ENCODE measurements around the gene BCAS4.
"Not testable (repeated sequence)": the region's sequence is repeated elsewhere in the genome, so short reads cannot be mapped to it uniquely, and the experiment has no call there.

The BCAS4 gene

GRCh38 chr20:50874758-50875665 lies 80.2 kb downstream of the BCAS4 start:
- Histone ChIP-seq H3K27me3 (ENCODE audit: control insufficient read depth in 2 of 2, insufficient read depth in 2 of 2, low read length in 2 of 2) (no peaks in the 10 kb centered on the region), H3K4me3 (ENCODE audit: low read length in 2 of 2) (no peak overlapping the region), H3K27ac (ENCODE audit: low read depth in 2 of 2, low read length in 2 of 2) (no peak overlapping the region), H3K36me3 (ENCODE audit: control insufficient read depth in 2 of 2, insufficient read depth in 2 of 2, low read length in 2 of 2) (peaks cover 0 to 2% of the 10 kb centered on the region in 2 donors), H3K9ac (ENCODE audit: low read depth in 1 of 2, low read length in 2 of 2) (no peak overlapping the region), H3K4me1 (ENCODE audit: control insufficient read depth in 2 of 2, insufficient read depth in 2 of 2, low read length in 2 of 2) (no peaks in the 10 kb centered on the region), H3K9me3 (ENCODE audit: control insufficient read depth in 2 of 2, low read length in 2 of 2) (no peaks in the 10 kb centered on the region)

DNA sequence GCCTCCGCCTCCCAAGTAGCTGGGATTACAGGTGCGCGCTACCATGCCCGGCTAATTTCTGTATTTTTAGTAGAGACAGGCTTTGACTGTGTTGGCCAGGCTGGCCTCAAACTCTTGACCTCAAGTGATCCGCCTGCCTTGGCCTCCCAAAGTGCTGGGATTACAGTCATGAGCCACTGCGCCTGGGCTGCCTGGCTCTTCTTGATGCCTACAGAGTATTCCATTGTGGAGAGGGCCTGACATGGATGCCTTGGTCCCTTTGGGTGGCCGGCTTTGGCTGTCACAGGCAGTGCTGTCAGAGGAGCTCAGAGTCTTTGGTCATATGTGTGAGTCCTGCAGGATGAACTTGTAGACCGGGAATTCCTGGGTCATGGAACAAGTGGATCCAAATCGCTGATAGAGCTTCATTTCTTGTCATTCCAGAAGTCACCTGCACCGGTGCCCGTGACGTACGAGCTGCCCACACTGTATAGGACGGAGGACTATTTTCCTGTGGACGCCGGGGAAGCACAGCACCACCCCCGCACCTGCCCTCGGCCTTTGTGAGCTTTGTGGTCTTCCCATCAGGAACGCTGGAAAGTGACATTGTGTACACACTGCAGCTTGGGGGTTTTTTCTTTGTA lies 81.3 kb downstream of the BCAS4 start:
- Histone ChIP-seq H3K4me3 (ENCODE audit: low read length in 2 of 2) (no peak overlapping the region), H3K9me3 (ENCODE audit: control insufficient read depth in 2 of 2, low read length in 2 of 2) (no peaks in the 10 kb centered on the region), H3K4me1 (ENCODE audit: control insufficient read depth in 2 of 2, insufficient read depth in 2 of 2, low read length in 2 of 2) (no peaks in the 10 kb centered on the region), H3K9ac (ENCODE audit: low read depth in 1 of 2, low read length in 2 of 2) (no peak overlapping the region), H3K27ac (ENCODE audit: low read depth in 2 of 2, low read length in 2 of 2) (no peak overlapping the region), H3K36me3 (ENCODE audit: control insufficient read depth in 2 of 2, insufficient read depth in 2 of 2, low read length in 2 of 2) (peaks cover 0 to 2% of the 10 kb centered on the region in 2 donors), H3K27me3 (ENCODE audit: control insufficient read depth in 2 of 2, insufficient read depth in 2 of 2, low read length in 2 of 2) (no peaks in the 10 kb centered on the region)

DNA sequence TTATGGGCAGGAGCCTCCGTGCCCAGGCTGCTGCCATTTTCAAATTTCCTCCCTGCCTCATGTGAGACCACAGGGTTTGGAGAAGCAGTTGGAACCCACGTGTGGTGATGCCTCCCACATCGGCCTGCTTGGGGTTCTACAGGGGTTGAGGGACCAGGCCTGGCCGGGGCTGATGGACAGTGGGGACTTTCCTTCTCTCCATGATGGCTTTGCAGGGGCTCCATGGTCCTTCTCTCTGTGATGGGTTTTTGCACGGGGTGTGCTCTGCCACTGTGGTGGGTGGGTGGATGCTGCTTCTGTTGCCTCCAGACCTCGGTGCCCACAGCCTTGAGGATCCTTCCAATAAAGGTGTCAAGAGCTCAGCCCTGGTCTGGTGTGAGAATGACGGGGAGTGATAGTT lies 82.0 kb downstream of the BCAS4 start:
- Histone ChIP-seq H3K9me3 (ENCODE audit: control insufficient read depth in 2 of 2, low read length in 2 of 2) (no peaks in the 10 kb centered on the region), H3K4me3 (ENCODE audit: low read length in 2 of 2) (no peak overlapping the region), H3K27me3 (ENCODE audit: control insufficient read depth in 2 of 2, insufficient read depth in 2 of 2, low read length in 2 of 2) (no peaks in the 10 kb centered on the region), H3K27ac (ENCODE audit: low read depth in 2 of 2, low read length in 2 of 2) (no peak overlapping the region), H3K36me3 (ENCODE audit: control insufficient read depth in 2 of 2, insufficient read depth in 2 of 2, low read length in 2 of 2) (peaks cover 0 to 2% of the 10 kb centered on the region in 2 donors), H3K4me1 (ENCODE audit: control insufficient read depth in 2 of 2, insufficient read depth in 2 of 2, low read length in 2 of 2) (no peaks in the 10 kb centered on the region), H3K9ac (ENCODE audit: low read depth in 1 of 2, low read length in 2 of 2) (no peak overlapping the region)

- Histone ChIP-seq H3K27me3 (ENCODE audit: control insufficient read depth in 2 of 2, insufficient read depth in 2 of 2, low read length in 2 of 2) (no peaks in the 10 kb centered on the region), H3K27ac (ENCODE audit: low read depth in 2 of 2, low read length in 2 of 2) (no peak overlapping the region), H3K4me3 (ENCODE audit: low read length in 2 of 2) (no peak overlapping the region), H3K9me3 (ENCODE audit: control insufficient read depth in 2 of 2, low read length in 2 of 2) (no peaks in the 10 kb centered on the region), H3K36me3 (ENCODE audit: control insufficient read depth in 2 of 2, insufficient read depth in 2 of 2, low read length in 2 of 2) (peaks cover 0 to 2% of the 10 kb centered on the region in 2 donors), H3K4me1 (ENCODE audit: control insufficient read depth in 2 of 2, insufficient read depth in 2 of 2, low read length in 2 of 2) (no peaks in the 10 kb centered on the region), H3K9ac (ENCODE audit: low read depth in 1 of 2, low read length in 2 of 2) (no peak overlapping the region)
These were observed 82.4 kb downstream of the BCAS4 start for GRCh38 chr20:50877232-50877743.

GRCh38 chr20:50879649-50880550 lies 85.0 kb downstream of the BCAS4 start:
- Histone ChIP-seq H3K36me3 (ENCODE audit: control insufficient read depth in 2 of 2, insufficient read depth in 2 of 2, low read length in 2 of 2) (peaks cover 0 to 2% of the 10 kb centered on the region in 2 donors), H3K27ac (ENCODE audit: low read depth in 2 of 2, low read length in 2 of 2) (no peak overlapping the region)

DNA sequence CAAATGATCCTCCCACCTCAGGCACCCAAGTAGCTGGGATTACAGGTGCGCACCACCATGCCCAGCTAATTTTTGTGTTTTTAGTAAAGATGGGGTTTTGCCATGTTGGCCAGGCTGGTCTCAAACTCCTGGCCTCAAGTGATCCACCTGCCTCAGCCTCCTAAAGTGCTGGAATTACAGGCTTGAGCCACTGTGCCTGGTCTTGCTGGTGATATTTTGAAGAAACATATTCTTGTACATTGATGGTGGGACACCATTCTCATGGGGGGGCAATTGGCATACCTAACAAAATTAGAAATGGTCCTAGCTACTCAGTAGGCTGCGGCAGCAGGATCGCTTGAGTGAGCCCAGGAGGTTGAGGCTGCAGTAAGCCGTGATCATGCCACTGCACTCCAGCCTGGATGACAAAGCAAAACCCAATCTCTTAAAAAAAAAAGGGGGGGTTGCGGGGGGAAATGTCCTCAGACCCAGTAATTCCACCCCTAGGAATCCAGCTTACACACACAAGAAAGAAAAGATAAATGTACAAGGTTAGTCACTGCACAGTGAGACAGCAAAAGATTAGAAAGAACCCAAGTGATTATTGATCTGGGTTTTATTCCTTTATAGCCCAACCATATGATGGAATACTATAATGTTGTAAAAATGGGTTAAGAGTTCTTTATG lies 87.0 kb downstream of the BCAS4 start:
- H3K4me3 ChIP-seq (ENCODE audit: low read length in 2 of 2); H3K36me3 ChIP-seq (ENCODE audit: control insufficient read depth in 2 of 2, insufficient read depth in 2 of 2, low read length in 2 of 2); H3K27ac ChIP-seq (ENCODE audit: low read depth in 2 of 2, low read length in 2 of 2); H3K9ac ChIP-seq (ENCODE audit: low read depth in 1 of 2, low read length in 2 of 2); H3K9me3 ChIP-seq (ENCODE audit: control insufficient read depth in 2 of 2, low read length in 2 of 2); H3K4me1 ChIP-seq (ENCODE audit: control insufficient read depth in 2 of 2, insufficient read depth in 2 of 2, low read length in 2 of 2); H3K27me3 ChIP-seq (ENCODE audit: control insufficient read depth in 2 of 2, insufficient read depth in 2 of 2, low read length in 2 of 2): not testable (repeated sequence)

More at GRCh38 chr20:50879649-50880550, 85.0 kb downstream of the BCAS4 start:
- H3K4me3 ChIP-seq (ENCODE audit: low read length in 2 of 2): no peak overlapping the region
- no peaks in the 10 kb centered on the region for H3K9me3 ChIP-seq (ENCODE audit: control insufficient read depth in 2 of 2, low read length in 2 of 2)
- H3K4me1 ChIP-seq (ENCODE audit: control insufficient read depth in 2 of 2, insufficient read depth in 2 of 2, low read length in 2 of 2): no peaks in the 10 kb centered on the region
- no peaks in the 10 kb centered on the region for H3K27me3 ChIP-seq (ENCODE audit: control insufficient read depth in 2 of 2, insufficient read depth in 2 of 2, low read length in 2 of 2)
- no peak overlapping the region for H3K9ac ChIP-seq (ENCODE audit: low read depth in 1 of 2, low read length in 2 of 2)

DNA sequence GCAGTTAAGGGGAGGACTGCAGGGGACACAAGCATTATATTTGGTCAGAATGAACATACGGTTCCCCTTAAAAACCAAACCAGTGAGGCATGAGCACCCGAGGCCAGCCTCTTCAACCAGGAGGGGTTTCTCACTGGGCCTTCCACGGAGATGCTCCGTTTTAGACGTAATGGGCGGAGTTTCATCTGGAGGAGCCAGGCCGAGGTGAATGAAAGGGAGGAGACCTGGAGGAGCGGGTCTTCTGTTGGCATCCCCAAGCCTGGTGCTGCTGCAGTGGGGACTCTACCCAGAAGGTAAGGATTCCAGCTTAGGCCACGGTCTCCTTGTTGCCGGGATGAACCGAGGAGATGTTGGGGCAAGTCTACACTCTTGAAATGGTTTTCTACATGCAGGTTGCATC lies 89.0 kb downstream of the BCAS4 start:
- no peaks in the 10 kb centered on the region for H3K27me3 ChIP-seq (ENCODE audit: control insufficient read depth in 2 of 2, insufficient read depth in 2 of 2, low read length in 2 of 2)
- no peak overlapping the region for H3K27ac ChIP-seq (ENCODE audit: low read depth in 2 of 2, low read length in 2 of 2)
- H3K9ac ChIP-seq (ENCODE audit: low read depth in 1 of 2, low read length in 2 of 2): no peak overlapping the region
- no peak overlapping the region for H3K4me3 ChIP-seq (ENCODE audit: low read length in 2 of 2)
- peaks cover under 1% of the 10 kb centered on the region in 2 donors for H3K36me3 ChIP-seq (ENCODE audit: control insufficient read depth in 2 of 2, insufficient read depth in 2 of 2, low read length in 2 of 2)
- H3K4me1 ChIP-seq (ENCODE audit: control insufficient read depth in 2 of 2, insufficient read depth in 2 of 2, low read length in 2 of 2): no peaks in the 10 kb centered on the region
- no peaks in the 10 kb centered on the region for H3K9me3 ChIP-seq (ENCODE audit: control insufficient read depth in 2 of 2, low read length in 2 of 2)

DNA sequence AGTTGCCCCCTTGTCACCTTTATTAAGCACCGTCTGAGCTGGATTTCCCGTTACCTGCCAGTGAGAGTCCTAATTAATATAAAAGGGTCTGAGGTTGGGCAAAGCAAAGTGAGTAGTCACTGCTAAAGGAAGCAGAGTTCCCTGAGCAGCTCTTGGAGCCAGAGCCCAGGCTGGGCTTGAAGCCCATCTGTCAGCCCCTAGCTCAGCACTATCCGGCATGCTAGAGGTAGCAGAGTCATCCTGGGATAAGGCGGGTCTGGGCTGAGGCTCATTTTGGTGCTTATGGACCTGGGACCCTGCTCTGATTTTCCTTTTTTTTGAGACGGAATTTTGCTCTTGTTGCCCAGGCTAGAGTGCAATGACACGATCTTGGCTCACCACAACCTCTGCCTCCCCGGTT lies 90.2 kb downstream of the BCAS4 start:
- H3K36me3 ChIP-seq (ENCODE audit: control insufficient read depth in 2 of 2, insufficient read depth in 2 of 2, low read length in 2 of 2): peaks cover 7 to 10% of the 10 kb centered on the region in 2 donors
- no peak overlapping the region for H3K9ac ChIP-seq (ENCODE audit: low read depth in 1 of 2, low read length in 2 of 2)
- no peak overlapping the region for H3K27ac ChIP-seq (ENCODE audit: low read depth in 2 of 2, low read length in 2 of 2)
- no peaks in the 10 kb centered on the region for H3K27me3 ChIP-seq (ENCODE audit: control insufficient read depth in 2 of 2, insufficient read depth in 2 of 2, low read length in 2 of 2)
- H3K9me3 ChIP-seq (ENCODE audit: control insufficient read depth in 2 of 2, low read length in 2 of 2): no peaks in the 10 kb centered on the region
- H3K4me1 ChIP-seq (ENCODE audit: control insufficient read depth in 2 of 2, insufficient read depth in 2 of 2, low read length in 2 of 2): no peaks in the 10 kb centered on the region
- no peak overlapping the region for H3K4me3 ChIP-seq (ENCODE audit: low read length in 2 of 2)

- peaks cover 8 to 10% of the 10 kb centered on the region in 2 donors for H3K36me3 ChIP-seq (ENCODE audit: control insufficient read depth in 2 of 2, insufficient read depth in 2 of 2, low read length in 2 of 2)
- H3K9me3 ChIP-seq (ENCODE audit: control insufficient read depth in 2 of 2, low read length in 2 of 2): no peaks in the 10 kb centered on the region
These were observed 90.9 kb downstream of the BCAS4 start for GRCh38 chr20:50885781-50886180.

More at GRCh38 chr20:50885781-50886180, 90.9 kb downstream of the BCAS4 start:
- H3K9ac ChIP-seq (ENCODE audit: low read depth in 1 of 2, low read length in 2 of 2): no peak overlapping the region
- H3K27me3 ChIP-seq (ENCODE audit: control insufficient read depth in 2 of 2, insufficient read depth in 2 of 2, low read length in 2 of 2): no peaks in the 10 kb centered on the region
- no peaks in the 10 kb centered on the region for H3K4me1 ChIP-seq (ENCODE audit: control insufficient read depth in 2 of 2, insufficient read depth in 2 of 2, low read length in 2 of 2)
- H3K4me3 ChIP-seq (ENCODE audit: low read length in 2 of 2): no peak overlapping the region
- no peak overlapping the region for H3K27ac ChIP-seq (ENCODE audit: low read depth in 2 of 2, low read length in 2 of 2)
